OCI-LY3 (cell line): ENCODE data around the gene PLCB1.

ENCODE experiments used
- H2AFZ ChIP-seq: fragments of 200-600, 300-600 bp; shearing (Covaris generic); 2 replicates; pipeline ENCODE4 v1.6.0; 2014; ENCODE audit warnings: antibody characterized with exemption, low read depth, low read length
- H3K27ac ChIP-seq: fragments of 200-600, 300-600 bp; sonication (generic); 2 replicates; pipeline ENCODE4 v1.5.1; 2014; ENCODE audit warnings: mild to moderate bottlenecking, low read length, moderate library complexity, mixed read lengths
- H3K27me3 ChIP-seq: fragments of 200-600, 300-600 bp; sonication (generic); 2 replicates; pipeline ENCODE4 v1.6.1; 2014; ENCODE audit warnings: low read depth, low read length, mixed read lengths
- H3K36me3 ChIP-seq: fragments of 200-600, 300-600 bp; sonication (generic); replicated peaks from 2 replicates; pipeline ENCODE3; 2014; ENCODE audit warnings: low read depth, low read length, mixed read lengths
- H3K4me1 ChIP-seq: fragments of 300-600, 200-600 bp; sonication (generic); 2 replicates; pipeline ENCODE4 v1.6.1; 2014; ENCODE audit warnings: low read length, mixed read lengths
- H3K4me2 ChIP-seq: fragments of 200-600, 300-600 bp; sonication (generic); 2 replicates; pipeline ENCODE4 v1.6.1; 2014; ENCODE audit warnings: low read length, mixed read lengths
- H3K4me3 ChIP-seq: fragments of 300-600, 200-600 bp; sonication (generic); 2 replicates; pipeline ENCODE4 v1.5.1; 2014; ENCODE audit warnings: antibody characterized with exemption, mild to moderate bottlenecking, low read length, moderate library complexity
- H3K79me2 ChIP-seq: fragments of 300-600, 200-600 bp; shearing (Covaris generic); 2 replicates; pipeline ENCODE4 v1.6.1; 2014; ENCODE audit warnings: mild to moderate bottlenecking, low read length, mixed read lengths
- H3K9ac ChIP-seq: fragments of 300-600, 200-600 bp; shearing (Covaris generic); 2 replicates; pipeline ENCODE4 v1.6.0; 2014; ENCODE audit warnings: mild to moderate bottlenecking, low read length, moderate library complexity
- H3K9me3 ChIP-seq: fragments of 200-600, 300-600 bp; shearing (Covaris generic); 2 replicates; pipeline ENCODE4 v1.6.1; 2014; ENCODE audit warnings: low read length, mixed read lengths; ENCODE audit not compliant: insufficient read depth
- H4K20me1 ChIP-seq: fragments of 200-600, 300-600 bp; sonication (generic); 2 replicates; pipeline ENCODE4 v1.6.1; 2016; ENCODE audit warnings: low read length, mixed read lengths; ENCODE audit not compliant: insufficient read depth
- CTCF ChIP-seq: fragments of 200-600, 300-600 bp; sonication (generic); IDR thresholded peaks from 2 replicates; pipeline ENCODE4 v1.5.1; 2014; ENCODE audit warnings: antibody characterized with exemption, low read length, low read depth
- EZH2phosphoT487 ChIP-seq: fragments of 200-600 bp; shearing (Covaris generic); IDR thresholded peaks from 2 replicates; pipeline ENCODE4 v1.6.1; 2018; ENCODE audit warnings: antibody characterized with exemption, mixed run types, low read depth

PLCB1 gene

GRCh38 chr20:8492173-8492572, 360.1 kb downstream of the PLCB1 start:
- H2AFZ ChIP-seq, result no peak overlapping the region
- no peak for TF ChIP-seq CTCF
- TF ChIP-seq EZH2phosphoT487, result no peak
- no peaks in the 10 kb centered on the region for H4K20me1 ChIP-seq
- no peaks in the 10 kb centered on the region for H3K9me3 ChIP-seq
- peaks cover 20% of the 10 kb centered on the region; the same call in 1 of the 2 replicates for H3K27me3 ChIP-seq
- no peak overlapping the region for H3K4me2 ChIP-seq
- H3K9ac ChIP-seq, result no peak overlapping the region
- no peak overlapping the region for H3K4me3 ChIP-seq
- no peaks in the 10 kb centered on the region for H3K4me1 ChIP-seq
- no peak overlapping the region for H3K27ac ChIP-seq
- H3K79me2 ChIP-seq, result no peaks in the 10 kb centered on the region
- H3K36me3 ChIP-seq, result no peaks in the 10 kb centered on the region

- no peaks in the 10 kb centered on the region for H3K79me2 ChIP-seq
- no peak overlapping the region for H3K4me3 ChIP-seq
- H3K9ac ChIP-seq, result no peak overlapping the region
- H3K27me3 ChIP-seq, result peaks cover 10% of the 10 kb centered on the region; the same call in 1 of the 2 replicates
- no peak overlapping the region for H2AFZ ChIP-seq
- H3K4me2 ChIP-seq, result no peak overlapping the region
- H4K20me1 ChIP-seq, result no peaks in the 10 kb centered on the region
- no peak overlapping the region for H3K27ac ChIP-seq
- H3K36me3 ChIP-seq, result no peaks in the 10 kb centered on the region
- H3K9me3 ChIP-seq, result no peaks in the 10 kb centered on the region
- no peaks in the 10 kb centered on the region for H3K4me1 ChIP-seq
- no peak for TF ChIP-seq EZH2phosphoT487
- TF ChIP-seq CTCF, result no peak
Measured at GRCh38 chr20:8498571-8498970, 366.5 kb downstream of the PLCB1 start.

- Histone ChIP-seq H3K27ac (no peak overlapping the region), H3K9ac (no peak overlapping the region), H3K27me3 (no peaks in the 10 kb centered on the region), H2AFZ (no peak overlapping the region), H3K9me3 (no peaks in the 10 kb centered on the region), H3K79me2 (no peaks in the 10 kb centered on the region), H3K36me3 (no peaks in the 10 kb centered on the region), H3K4me1 (no peaks in the 10 kb centered on the region), H3K4me2 (no peak overlapping the region), H4K20me1 (no peaks in the 10 kb centered on the region), H3K4me3 (no peak overlapping the region)
- TF ChIP-seq CTCF, result no peak
- no peak for TF ChIP-seq EZH2phosphoT487
Measured at GRCh38 chr20:8504030-8504429, 372.0 kb downstream of the PLCB1 start.

- TF ChIP-seq CTCF (no peak), EZH2phosphoT487 (no peak)
- Histone ChIP-seq H3K27ac (no peak overlapping the region), H3K79me2 (no peaks in the 10 kb centered on the region), H3K9me3 (no peaks in the 10 kb centered on the region), H3K9ac (no peak overlapping the region), H3K4me3 (no peak overlapping the region), H3K4me2 (no peak overlapping the region), H2AFZ (no peak overlapping the region), H3K27me3 (no peaks in the 10 kb centered on the region), H3K4me1 (no peaks in the 10 kb centered on the region), H4K20me1 (no peaks in the 10 kb centered on the region), H3K36me3 (no peaks in the 10 kb centered on the region)
Measured at GRCh38 chr20:8505476-8506200, 373.6 kb downstream of the PLCB1 start.
